Breast epithelium (tissue), 4 donors: ENCODE results near the gene RPS21. TPM values are rescaled to one million over a fixed set of nuclear protein-coding genes. Genes with fewer than 3 reads are reported as not detected.

Source experiments
- DNase-seq, 2 donors: peaks; one replicate each; pipeline ENCODE4 v3.0.0-alpha.2; 2019; ENCODE audit warnings: low spot score in 2 of 2
- H3K27ac ChIP-seq, 2 donors: fragments of 200-600 bp; sonication (generic) in 1 of 2; one replicate each; pipeline ENCODE4 v1.5.1; 2016 to 2019; ENCODE audit warnings: mild to moderate bottlenecking in 1 of 2
- H3K27me3 ChIP-seq, 2 donors: fragments of 200-600 bp; sonication (generic) in 1 of 2; one replicate each; pipeline versions ENCODE4 v1.5.1 to v1.6.0; 2017 to 2019; ENCODE audit warnings: control low read depth in 1 of 2, mild to moderate bottlenecking in 1 of 2
- H3K36me3 ChIP-seq: fragments of 200-600 bp; one replicate; pipeline ENCODE4 v1.5.1; 2019
- H3K4me1 ChIP-seq, 2 donors: fragments of 200-600 bp; sonication (generic); one replicate each; pipeline ENCODE4 v1.5.1; 2016 to 2019; ENCODE audit warnings: control low read depth in 1 of 2
- H3K4me3 ChIP-seq, 3 donors: fragments of 200-600 bp; sonication (generic); 1 replicate in 2 of 3; 2 replicates in 1 of 3; pipeline ENCODE4 v1.5.1; 2016 to 2019; ENCODE audit warnings: mild to moderate bottlenecking in 3 of 3, moderate library complexity in 2 of 3
- H3K9me3 ChIP-seq, 2 donors: fragments of 200-600 bp; sonication (generic) in 1 of 2; one replicate each; pipeline ENCODE4 v1.5.1; 2016 to 2019; ENCODE audit warnings: control low read depth in 1 of 2
- CTCF ChIP-seq, 3 donors: fragments of 450-650 bp; IDR thresholded peaks; one replicate each; pipeline ENCODE4 v1.5.1; 2016 to 2017; ENCODE audit warnings: antibody characterized with exemption in 3 of 3, mild to moderate bottlenecking in 3 of 3, moderate library complexity in 3 of 3
- POLR2A ChIP-seq: fragments of 450-650 bp; IDR thresholded peaks from one replicate; pipeline ENCODE4 v1.6.1; 2016; ENCODE audit warnings: antibody characterized with exemption, mild to moderate bottlenecking, moderate library complexity
- POLR2AphosphoS5 ChIP-seq, 3 donors: sonication (generic); formaldehyde crosslinking; IDR thresholded peaks; one replicate each; pipeline ENCODE4 v1.6.1; 2017; ENCODE audit warnings: antibody characterized with exemption in 3 of 3
- intact Hi-C: fragments of 100-400 bp; cut with DNase I; formaldehyde crosslinking; loops from one replicate; pipeline ENCODE4 v1.15.1; 2023; ENCODE audit warnings: low total_unique reads
- total RNA-seq, 3 donors: library from RNA; depleted of rRNA; stranded (reverse); fragments of >200 nt; gene quantifications; one replicate each; pipeline ENCODE4 v1.1.0, GENCODE V29; 2016

Gene RPS21
- total RNA-seq, 3 donors from 2014 or later = 1,723 to 3,116 (median 2,974) TPM

GRCh38 chr20:62362991-62363919, 23.6 kb upstream of the RPS21 start:
- DNase-seq = no peak
- TF ChIP-seq POLR2A = no peak
- no peak for TF ChIP-seq CTCF (IDR thresholded peaks at IDR 0.05)
- TF ChIP-seq POLR2AphosphoS5 (IDR thresholded peaks at IDR 0.05) = no peak
- Histone ChIP-seq H3K9me3 (no peaks in the 10 kb centered on the region), H3K4me1 (peaks cover 24 to 54% of the 10 kb centered on the region in 2 donors), H3K27ac (peak overlapping the region; percentile 4 to 91), H3K4me3 (no peak overlapping the region), H3K27me3 (no peaks in the 10 kb centered on the region), H3K36me3 (no peaks in the 10 kb centered on the region)
- intact Hi-C loops = no loop called here

- Histone ChIP-seq H3K27me3 (no peaks in the 10 kb centered on the region), H3K4me3 (peak overlapping the region; percentile 67 to 86 (median 83)), H3K27ac (peak overlapping the region; percentile 80 to 91), H3K4me1 (peaks cover 29 to 54% of the 10 kb centered on the region in 2 donors), H3K36me3 (no peaks in the 10 kb centered on the region), H3K9me3 (no peaks in the 10 kb centered on the region)
- no peak for TF ChIP-seq CTCF (IDR thresholded peaks at IDR 0.05)
- no peak for TF ChIP-seq POLR2A
- no peak for TF ChIP-seq POLR2AphosphoS5 (IDR thresholded peaks at IDR 0.05)
- intact Hi-C loops = no loop called here
- no peak for DNase-seq
These were observed 22.7 kb upstream of the RPS21 start for GRCh38 chr20:62363920-62364851.

- Histone ChIP-seq H3K9me3 (no peaks in the 10 kb centered on the region), H3K27me3 (no peaks in the 10 kb centered on the region), H3K4me1 (peaks cover 37 to 56% of the 10 kb centered on the region in 2 donors), H3K36me3 (no peaks in the 10 kb centered on the region), H3K4me3 (peak overlapping the region; percentile 67 to 86 (median 83)), H3K27ac (peak overlapping the region; percentile 80 to 91)
- no peak for TF ChIP-seq POLR2AphosphoS5 (IDR thresholded peaks at IDR 0.05)
- no peak for TF ChIP-seq CTCF (IDR thresholded peaks at IDR 0.05)
- no peak for TF ChIP-seq POLR2A
- intact Hi-C loops = no loop called here
- DNase-seq = no peak
These were observed 21.8 kb upstream of the RPS21 start for GRCh38 chr20:62364911-62365736.

- TF ChIP-seq POLR2A = no peak
- no peak for TF ChIP-seq POLR2AphosphoS5 (IDR thresholded peaks at IDR 0.05)
- TF ChIP-seq CTCF (IDR thresholded peaks at IDR 0.05) = no peak
- Histone ChIP-seq H3K9me3 (no peaks in the 10 kb centered on the region), H3K27ac (peak overlapping the region; percentile 80 to 91), H3K36me3 (no peaks in the 10 kb centered on the region), H3K27me3 (no peaks in the 10 kb centered on the region), H3K4me1 (peaks cover 38 to 58% of the 10 kb centered on the region in 2 donors), H3K4me3 (peak overlapping the region; percentile 67 to 86 (median 83))
- intact Hi-C loops = no loop called here
- DNase-seq = no peak
These were observed 21.0 kb upstream of the RPS21 start for GRCh38 chr20:62365814-62366369.
